ENCODE measurements around the gene DLG2. TPM values are rescaled to one million over a fixed set of nuclear protein-coding genes. Genes with fewer than 3 reads are reported as not detected.

The DLG2 gene
- total and polyA plus RNA-seq, 4 donors, result 0.30 to 5.5 (median 0.68) TPM

- Histone ChIP-seq H3K9ac (ENCODE audit: low read depth in 1 of 2, low read length in 2 of 2) (no peak overlapping the region), H3K36me3 (ENCODE audit: control insufficient read depth in 4 of 4, insufficient read depth in 3 of 4, low read depth in 1 of 4, low read length in 3 of 4) (no peaks in the 10 kb centered on the region), H3K27me3 (ENCODE audit: control insufficient read depth in 4 of 4, insufficient read depth in 4 of 4, low read length in 3 of 4) (no peaks in the 10 kb centered on the region), H3K4me1 (ENCODE audit: control insufficient read depth in 4 of 4, insufficient read depth in 4 of 4, low read length in 3 of 4) (no peaks in the 10 kb centered on the region), H3K9me3 (ENCODE audit: control insufficient read depth in 4 of 4, low read length in 3 of 4) (no peaks in the 10 kb centered on the region), H3K4me3 (ENCODE audit: low read depth in 1 of 3, low read length in 3 of 3) (no peak overlapping the region), H3K27ac (ENCODE audit: low read depth in 1 of 2, low read length in 2 of 2) (no peak overlapping the region)
- TF ChIP-seq JUND (IDR thresholded peaks at IDR 0.05) (no peak), TAF1 (conservative IDR thresholded peaks at IDR 0.05) (no peak), SP1 (IDR thresholded peaks at IDR 0.05) (no peak), FOXA1 (IDR thresholded peaks at IDR 0.05) (no peak), REST (IDR thresholded peaks at IDR 0.05) (no peak), ATF3 (IDR thresholded peaks at IDR 0.05) (no peak), GABPA (IDR thresholded peaks at IDR 0.05 in 1 of 2, conservative IDR thresholded peaks at IDR 0.05 in 1 of 2) (no peak), RAD21 (IDR thresholded peaks at IDR 0.05) (no peak), NR2F2 (IDR thresholded peaks at IDR 0.05) (no peak), EGR1 (IDR thresholded peaks at IDR 0.05; ENCODE audit: low read depth in 2 of 2) (no peak), HNF4A (conservative IDR thresholded peaks at IDR 0.05) (no peak), HNF4G (IDR thresholded peaks at IDR 0.05) (no peak), FOXA2 (IDR thresholded peaks at IDR 0.05) (no peak), RXRA (IDR thresholded peaks at IDR 0.05) (no peak)
- TF ChIP-seq, protein P1, sequence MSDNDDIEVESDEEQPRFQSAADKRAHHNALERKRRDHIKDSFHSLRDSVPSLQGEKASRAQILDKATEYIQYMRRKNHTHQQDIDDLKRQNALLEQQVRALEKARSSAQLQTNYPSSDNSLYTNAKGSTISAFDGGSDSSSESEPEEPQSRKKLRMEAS (IDR thresholded peaks at IDR 0.05), result no peak
- TF ChIP-seq, protein P2, sequence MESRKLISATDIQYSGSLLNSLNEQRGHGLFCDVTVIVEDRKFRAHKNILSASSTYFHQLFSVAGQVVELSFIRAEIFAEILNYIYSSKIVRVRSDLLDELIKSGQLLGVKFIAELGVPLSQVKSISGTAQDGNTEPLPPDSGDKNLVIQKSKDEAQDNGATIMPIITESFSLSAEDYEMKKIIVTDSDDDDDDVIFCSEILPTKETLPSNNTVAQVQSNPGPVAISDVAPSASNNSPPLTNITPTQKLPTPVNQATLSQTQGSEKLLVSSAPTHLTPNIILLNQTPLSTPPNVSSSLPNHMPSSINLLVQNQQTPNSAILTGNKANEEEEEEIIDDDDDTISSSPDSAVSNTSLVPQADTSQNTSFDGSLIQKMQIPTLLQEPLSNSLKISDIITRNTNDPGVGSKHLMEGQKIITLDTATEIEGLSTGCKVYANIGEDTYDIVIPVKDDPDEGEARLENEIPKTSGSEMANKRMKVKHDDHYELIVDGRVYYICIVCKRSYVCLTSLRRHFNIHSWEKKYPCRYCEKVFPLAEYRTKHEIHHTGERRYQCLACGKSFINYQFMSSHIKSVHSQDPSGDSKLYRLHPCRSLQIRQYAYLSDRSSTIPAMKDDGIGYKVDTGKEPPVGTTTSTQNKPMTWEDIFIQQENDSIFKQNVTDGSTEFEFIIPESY (IDR thresholded peaks at IDR 0.05), result no peak
- TF ChIP-seq, protein P3, sequence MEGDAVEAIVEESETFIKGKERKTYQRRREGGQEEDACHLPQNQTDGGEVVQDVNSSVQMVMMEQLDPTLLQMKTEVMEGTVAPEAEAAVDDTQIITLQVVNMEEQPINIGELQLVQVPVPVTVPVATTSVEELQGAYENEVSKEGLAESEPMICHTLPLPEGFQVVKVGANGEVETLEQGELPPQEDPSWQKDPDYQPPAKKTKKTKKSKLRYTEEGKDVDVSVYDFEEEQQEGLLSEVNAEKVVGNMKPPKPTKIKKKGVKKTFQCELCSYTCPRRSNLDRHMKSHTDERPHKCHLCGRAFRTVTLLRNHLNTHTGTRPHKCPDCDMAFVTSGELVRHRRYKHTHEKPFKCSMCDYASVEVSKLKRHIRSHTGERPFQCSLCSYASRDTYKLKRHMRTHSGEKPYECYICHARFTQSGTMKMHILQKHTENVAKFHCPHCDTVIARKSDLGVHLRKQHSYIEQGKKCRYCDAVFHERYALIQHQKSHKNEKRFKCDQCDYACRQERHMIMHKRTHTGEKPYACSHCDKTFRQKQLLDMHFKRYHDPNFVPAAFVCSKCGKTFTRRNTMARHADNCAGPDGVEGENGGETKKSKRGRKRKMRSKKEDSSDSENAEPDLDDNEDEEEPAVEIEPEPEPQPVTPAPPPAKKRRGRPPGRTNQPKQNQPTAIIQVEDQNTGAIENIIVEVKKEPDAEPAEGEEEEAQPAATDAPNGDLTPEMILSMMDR (IDR thresholded peaks at IDR 0.05; ENCODE audit: low read depth, low read length, missing input control), result no peak
- WGBS, result 77% methylated on average over 7 of the region's 7 CpGs
- DNase-seq (ENCODE audit: low spot score), result no peak
These were observed 1985.6 kb downstream of the DLG2 start for GRCh38 chr11:83641511-83641910.
